ENCODE measurements around the gene SIVA1.
A peak's percentile ranks its signal among the peaks of the same experiment; 100 is the strongest.

- no peak for TF ChIP-seq SMC3 (IDR thresholded peaks at IDR 0.05; ENCODE audit: low read depth, low read length)
- peak; percentile 45 for TF ChIP-seq CTCF (conservative IDR thresholded peaks at IDR 0.05; ENCODE audit: low read depth, low read length)
- TF ChIP-seq RFX5 (IDR thresholded peaks at IDR 0.05; ENCODE audit: low read depth, low read length), result no peak
- TF ChIP-seq POLR2A (IDR thresholded peaks at IDR 0.05; ENCODE audit: low read depth, low read length), result no peak
- no peak for TF ChIP-seq MAZ (IDR thresholded peaks at IDR 0.05; ENCODE audit: borderline replicate concordance, low read depth, low read length)
- no peak for TF ChIP-seq BHLHE40 (IDR thresholded peaks at IDR 0.05; ENCODE audit: low read depth, low read length)
- TF ChIP-seq USF2 (IDR thresholded peaks at IDR 0.05; ENCODE audit: low read depth, low read length), result no peak
- TF ChIP-seq RAD21 (IDR thresholded peaks at IDR 0.05; ENCODE audit: low read length), result no peak
- TF ChIP-seq NFE2L2 (IDR thresholded peaks at IDR 0.05; ENCODE audit: low read depth, low read length), result no peak
- TF ChIP-seq CEBPB (IDR thresholded peaks at IDR 0.05; ENCODE audit: low read depth, low read length), result no peak
- TF ChIP-seq MAFK (IDR thresholded peaks at IDR 0.05; ENCODE audit: low read depth, low read length), result no peak
- no peak for TF ChIP-seq RCOR1 (IDR thresholded peaks at IDR 0.05; ENCODE audit: insufficient replicate concordance, low read length)
- no peak for TF ChIP-seq MXI1 (IDR thresholded peaks at IDR 0.05; ENCODE audit: borderline replicate concordance, low read depth, low read length)
Observed at GRCh38 chr14:104770851-104771272, 17.9 kb downstream of the SIVA1 start.
